GM23248 (cell line): ENCODE measurements around the gene DYSF. TPM values are rescaled to one million over a fixed set of nuclear protein-coding genes. Genes with fewer than 3 reads are reported as not detected.

Experiments used
- DNase-seq: peaks from one replicate; pipeline ENCODE4 v3.0.0-alpha.2; 2015
- H2AFZ ChIP-seq: fragments of 200-600 bp; sonication (generic); 2 replicates; pipeline ENCODE4 v1.6.1; 2016; ENCODE audit warnings: antibody characterized with exemption
- H3F3A ChIP-seq: fragments of 200-600 bp; sonication (generic); 2 replicates; pipeline ENCODE4 v1.6.1; 2016; ENCODE audit warnings: mild to moderate bottlenecking, antibody characterized with exemption, mixed run types; ENCODE audit not compliant: insufficient read depth
- H3K27ac ChIP-seq: fragments of 200-600 bp; sonication (generic); 2 replicates; pipeline ENCODE4 v1.5.1; 2016; ENCODE audit warnings: mild to moderate bottlenecking
- H3K27me3 ChIP-seq: fragments of 200-600 bp; sonication (generic); replicated peaks from 2 replicates; pipeline ENCODE4 v1.6.1; 2016; ENCODE audit warnings: mild to moderate bottlenecking; ENCODE audit not compliant: insufficient read depth
- H3K36me3 ChIP-seq: fragments of 200-600 bp; sonication (generic); 2 replicates; pipeline ENCODE4 v1.6.1; 2016; ENCODE audit warnings: low read depth, mild to moderate bottlenecking
- H3K4me1 ChIP-seq: fragments of 200-600 bp; sonication (generic); 2 replicates; pipeline ENCODE4 v1.6.1; 2016; ENCODE audit warnings: mild to moderate bottlenecking; ENCODE audit not compliant: insufficient read depth
- H3K4me2 ChIP-seq: fragments of 200-600 bp; sonication (generic); one replicate; pipeline ENCODE4 v1.6.1; 2016; ENCODE audit warnings: mild to moderate bottlenecking; ENCODE audit not compliant: unreplicated experiment
- H3K4me3 ChIP-seq: fragments of 200-600 bp; sonication (generic); 2 replicates; pipeline ENCODE4 v1.5.1; 2016; ENCODE audit warnings: mild to moderate bottlenecking
- H3K79me2 ChIP-seq: fragments of 200-600 bp; sonication (generic); 2 replicates; pipeline ENCODE4 v1.6.1; 2016; ENCODE audit warnings: mild to moderate bottlenecking; ENCODE audit not compliant: insufficient read depth
- H3K9ac ChIP-seq: fragments of 200-600 bp; sonication (generic); 2 replicates; pipeline ENCODE4 v1.6.1; 2016; ENCODE audit warnings: mild to moderate bottlenecking
- H3K9me2 ChIP-seq: fragments of 200-600 bp; sonication (generic); 2 replicates; pipeline ENCODE4 v1.6.1; 2016; ENCODE audit warnings: mixed run types, mild to moderate bottlenecking, moderate library complexity; ENCODE audit not compliant: insufficient read depth
- H3K9me3 ChIP-seq: fragments of 200-600 bp; sonication (generic); one replicate; pipeline ENCODE4 v1.6.1; 2017; ENCODE audit warnings: low read depth
- H4K20me1 ChIP-seq: fragments of 200-600 bp; sonication (generic); 2 replicates; pipeline ENCODE4 v1.6.0; 2016; ENCODE audit not compliant: insufficient read depth
- EZH2 ChIP-seq: fragments of 200-600 bp; sonication (generic); IDR thresholded peaks from 2 replicates; pipeline ENCODE4 v1.6.1; 2018; ENCODE audit warnings: antibody characterized with exemption, mild to moderate bottlenecking; ENCODE audit not compliant: insufficient read depth, poor library complexity, severe bottlenecking
- EZH2phosphoT487 ChIP-seq: fragments of 200-600 bp; sonication (generic); IDR thresholded peaks from 2 replicates; pipeline ENCODE4 v1.6.1; 2018; ENCODE audit warnings: antibody characterized with exemption, moderate library complexity, mild to moderate bottlenecking, low read depth; ENCODE audit not compliant: insufficient read depth
- WGBS, 2 experiments: methylation state at CpG; one replicate each; pipeline ENCODE4 v1.1.6; 2015 to 2017; ENCODE audit warnings: low lambda C conversion rate in 2 of 2, low coverage in 1 of 2; ENCODE audit errors: missing lambda C conversion rate in 2 of 2; 5-methylcytosine and 5-hydroxymethylcytosine counted together
- in situ Hi-C: fragments of 300-500 bp; cut with MboI; formaldehyde crosslinking; loops from 2 replicates; pipeline ENCODE4 v1.15.0; 2020
- polyA plus RNA-seq: library from polyadenylated mRNA; unstranded; fragments of >200 nt; fragmentation: Nextera tagmentation; extraction: Ambion mirVana; gene quantifications from 2 replicates; pipeline ENCODE4 v1.2.1, GENCODE V29; 2016
- total RNA-seq: library from RNA; depleted of rRNA; stranded (reverse); fragments of >200 nt; shearing (Covaris generic); gene quantifications from 2 replicates; pipeline ENCODE4 v1.2.3, GENCODE V29; 2014

Gene DYSF
- total and polyA plus RNA-seq, 2 experiments from 2014 or later: 0.25 to 0.54 TPM

- no peaks in the 10 kb centered on the region for H3K79me2 ChIP-seq
- 70 to 71% methylated on average over 17 of the region's 17 CpGs for WGBS, 2 experiments
- no peaks in the 10 kb centered on the region for H3K36me3 ChIP-seq
- H3K9ac ChIP-seq: no peak overlapping the region
- H3K4me1 ChIP-seq: no peaks in the 10 kb centered on the region
- H3K9me3 ChIP-seq: no peaks in the 10 kb centered on the region
- no peak overlapping the region for H3K4me3 ChIP-seq
- TF ChIP-seq EZH2 (no peak), EZH2phosphoT487 (no peak)
- no peak overlapping the region for H2AFZ ChIP-seq
- H3F3A ChIP-seq: no peaks in the 10 kb centered on the region
- in situ Hi-C loops: no loop called here
- no peaks in the 10 kb centered on the region for H4K20me1 ChIP-seq
- no peaks in the 10 kb centered on the region for H3K27me3 ChIP-seq
- no peaks in the 10 kb centered on the region for H3K9me2 ChIP-seq
- H3K27ac ChIP-seq: no peak overlapping the region
- DNase-seq: no peak
- no peak overlapping the region for H3K4me2 ChIP-seq
Observed at GRCh38 chr2:71668326-71669057, 215.1 kb downstream of the DYSF start.

DNA sequence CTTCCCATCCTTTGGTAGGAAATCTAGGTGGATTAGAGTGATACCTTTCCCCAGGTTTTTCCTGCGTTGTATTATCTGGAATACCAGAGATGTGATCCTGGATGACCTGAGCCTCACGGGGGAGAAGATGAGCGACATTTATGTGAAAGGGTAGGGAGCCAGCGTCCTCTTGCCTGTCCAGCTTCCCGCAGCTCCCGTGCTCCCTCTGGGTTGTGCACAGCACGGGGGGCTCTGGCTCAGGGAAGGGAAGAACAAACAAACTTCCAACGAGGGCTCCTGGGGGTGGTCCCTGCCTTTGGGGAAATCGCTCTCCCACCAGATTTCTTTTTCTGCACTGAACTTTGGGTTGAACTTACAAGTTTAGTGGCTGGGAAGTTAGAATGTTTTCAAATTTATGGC lies 215.7 kb downstream of the DYSF start:
- Histone ChIP-seq H3K79me2 (no peaks in the 10 kb centered on the region), H3K4me3 (no peak overlapping the region), H3K27ac (no peak overlapping the region), H3K9me2 (no peaks in the 10 kb centered on the region), H3K4me2 (no peak overlapping the region), H3K9me3 (no peaks in the 10 kb centered on the region), H3K4me1 (no peaks in the 10 kb centered on the region), H3K27me3 (no peaks in the 10 kb centered on the region), H4K20me1 (no peaks in the 10 kb centered on the region), H2AFZ (no peak overlapping the region), H3K9ac (no peak overlapping the region), H3K36me3 (no peaks in the 10 kb centered on the region), H3F3A (no peaks in the 10 kb centered on the region)
- no peak for TF ChIP-seq EZH2phosphoT487
- TF ChIP-seq EZH2: no peak
- no peak for DNase-seq
- 78 to 83% methylated on average over 9 of the region's 9 CpGs for WGBS, 2 experiments
- in situ Hi-C loops: no loop called here

DNA sequence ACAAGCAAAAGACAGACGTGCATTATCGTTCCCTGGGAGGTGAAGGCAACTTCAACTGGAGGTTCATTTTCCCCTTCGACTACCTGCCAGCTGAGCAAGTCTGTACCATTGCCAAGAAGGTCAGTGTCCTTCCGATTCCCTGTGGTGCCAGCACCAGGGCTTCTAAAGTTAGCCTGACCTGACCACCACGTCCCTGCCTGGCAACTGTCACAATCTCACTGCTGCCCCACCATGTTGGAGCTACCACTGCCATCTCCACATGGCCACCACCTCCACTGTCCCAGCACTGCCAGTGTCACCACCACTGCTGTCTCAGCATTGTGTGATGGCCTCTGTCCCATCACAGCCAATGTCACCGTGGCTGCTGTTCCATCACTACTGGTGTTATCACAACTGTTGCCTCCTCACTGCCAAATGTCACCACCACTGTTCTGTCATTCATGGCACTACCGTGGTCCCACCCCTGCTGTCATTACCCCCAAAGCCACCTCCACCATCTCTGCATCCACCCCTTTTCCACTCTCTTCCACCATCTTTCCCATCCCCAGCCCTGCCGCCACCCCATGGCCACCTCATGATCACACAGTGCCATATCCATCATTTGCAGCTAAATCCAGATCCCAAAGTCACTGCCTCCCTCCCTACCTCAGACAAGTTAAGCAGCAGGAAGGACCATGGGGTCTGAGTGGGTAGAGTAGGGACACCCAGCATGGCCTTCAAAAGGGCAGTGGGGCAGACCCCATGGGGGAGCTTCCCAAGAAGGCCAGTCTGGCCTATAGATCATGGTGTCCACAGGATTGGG lies 216.5 kb downstream of the DYSF start:
- Histone ChIP-seq H3K4me3 (no peak overlapping the region), H4K20me1 (no peaks in the 10 kb centered on the region), H3K27ac (no peak overlapping the region), H2AFZ (no peak overlapping the region), H3K9ac (no peak overlapping the region), H3K4me2 (no peak overlapping the region), H3K9me3 (no peaks in the 10 kb centered on the region), H3K36me3 (no peaks in the 10 kb centered on the region), H3K4me1 (no peaks in the 10 kb centered on the region), H3F3A (no peaks in the 10 kb centered on the region), H3K79me2 (no peaks in the 10 kb centered on the region), H3K27me3 (no peaks in the 10 kb centered on the region), H3K9me2 (no peaks in the 10 kb centered on the region)
- no peak for DNase-seq
- 78 to 79% methylated on average over 8 of the region's 8 CpGs for WGBS, 2 experiments
- in situ Hi-C loops: no loop called here
- TF ChIP-seq EZH2: no peak

DNA sequence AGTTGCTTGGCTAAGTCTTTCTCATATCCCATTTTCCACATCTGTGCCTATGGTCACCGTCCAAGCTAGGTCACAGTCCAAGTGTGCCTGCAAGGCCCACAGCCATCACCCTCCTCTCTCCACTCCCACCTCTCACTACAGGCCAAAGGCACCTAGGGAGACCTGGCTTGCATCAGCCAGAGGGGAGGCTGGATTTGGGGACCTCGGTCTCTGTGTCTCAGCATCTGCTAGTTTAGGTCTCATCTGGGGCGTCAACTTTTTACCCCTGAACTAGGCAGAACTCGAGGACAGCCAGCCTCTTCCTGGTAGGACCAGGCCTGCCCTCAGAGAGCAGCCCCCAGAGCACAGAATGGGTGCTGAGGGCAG lies 217.1 kb downstream of the DYSF start:
- no peak for DNase-seq
- TF ChIP-seq EZH2 (no peak), EZH2phosphoT487 (no peak)
- Histone ChIP-seq H3K9me3 (no peaks in the 10 kb centered on the region), H4K20me1 (no peaks in the 10 kb centered on the region), H3F3A (no peaks in the 10 kb centered on the region), H2AFZ (no peak overlapping the region), H3K9ac (no peak overlapping the region), H3K36me3 (no peaks in the 10 kb centered on the region), H3K4me3 (no peak overlapping the region), H3K4me1 (no peaks in the 10 kb centered on the region), H3K79me2 (no peaks in the 10 kb centered on the region), H3K27ac (no peak overlapping the region), H3K9me2 (no peaks in the 10 kb centered on the region), H3K4me2 (no peak overlapping the region), H3K27me3 (no peaks in the 10 kb centered on the region)
- in situ Hi-C loops: no loop called here
- WGBS, 2 experiments: 69 to 75% methylated on average over 4 of the region's 4 CpGs
